GM12892 (cell line): ENCODE data around the gene GPER1.

Experiments used
- POLR2A ChIP-seq: IDR thresholded peaks from 2 replicates; pipeline ENCODE4 v1.6.1; 2011; ENCODE audit warnings: low read depth, low read length, control low read depth
- POLR2AphosphoS5 ChIP-seq: IDR thresholded peaks from 2 replicates; pipeline ENCODE4 v1.6.1; 2011; ENCODE audit warnings: low read depth, low read length, control low read depth
- TAF1 ChIP-seq: IDR thresholded peaks from 2 replicates; pipeline ENCODE4 v1.6.1; 2011; ENCODE audit warnings: low read depth, mild to moderate bottlenecking, control low read depth, low read length, borderline replicate concordance

- TF ChIP-seq POLR2AphosphoS5, result no peak
- no peak for TF ChIP-seq POLR2A
- TF ChIP-seq TAF1, result no peak
Measured at GRCh38 chr7:1055956-1056784, 31.7 kb upstream of the GPER1 start.
